ENCODE data around the gene EXT2.

Gene EXT2

GRCh38 chr11:44174842-44175241 lies 79.4 kb downstream of the EXT2 start:
- no peak for DNase-seq

DNA sequence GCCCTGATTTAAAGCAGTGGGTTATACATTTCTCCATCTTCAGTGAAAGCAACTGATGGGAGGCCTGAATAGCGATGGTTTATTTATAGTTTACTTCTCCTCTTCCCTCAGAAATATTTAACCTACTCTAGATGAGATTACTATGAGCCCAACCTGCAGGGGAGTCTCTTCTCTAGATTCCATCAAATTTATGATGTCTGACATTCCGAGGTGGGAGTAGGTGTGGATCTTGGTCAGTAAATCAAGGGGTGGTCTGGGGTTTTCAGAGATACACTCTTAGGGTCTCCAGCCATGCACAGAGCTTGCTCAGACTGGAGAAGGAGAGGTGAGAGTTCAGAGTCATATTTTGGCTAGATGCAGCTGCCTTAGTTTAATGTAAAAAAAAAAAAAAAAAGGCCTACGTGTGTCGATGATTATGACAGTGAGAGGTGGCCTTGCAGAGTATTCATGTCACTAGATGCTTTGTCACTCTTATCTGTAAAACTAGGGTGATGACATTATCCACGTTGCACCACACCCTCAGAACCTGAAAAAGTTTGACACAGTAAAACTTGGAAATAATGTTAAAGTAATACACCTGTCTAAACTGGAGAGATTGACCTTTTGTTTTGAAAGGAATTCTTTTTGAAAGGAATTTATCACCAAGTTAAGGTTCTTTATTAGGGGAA lies 81.2 kb downstream of the EXT2 start:
- DNase-seq: no peak

GRCh38 chr11:44177905-44178304 lies 82.4 kb downstream of the EXT2 start:
- no peak for DNase-seq

DNA sequence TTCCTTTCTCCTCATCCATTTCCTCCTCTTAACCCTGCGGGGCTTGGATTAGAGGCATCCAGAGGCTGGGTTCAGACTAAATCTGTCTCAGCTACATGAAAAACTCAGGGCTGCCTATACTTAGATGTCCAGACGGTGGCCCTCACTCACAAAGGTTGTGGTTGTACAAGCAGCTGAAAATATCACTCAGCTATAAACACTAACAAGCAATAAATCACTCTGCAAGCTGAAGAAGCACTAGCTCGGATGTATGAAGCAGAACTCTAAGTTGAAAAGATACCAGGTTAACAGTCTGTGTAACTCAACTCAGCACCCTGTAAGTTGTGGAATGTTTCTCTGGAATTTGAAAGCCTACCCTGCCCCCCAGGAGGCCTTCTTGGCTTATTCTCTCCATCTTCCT lies 82.9 kb downstream of the EXT2 start:
- DNase-seq: no peak

- no peak for DNase-seq
These were observed 83.7 kb downstream of the EXT2 start for GRCh38 chr11:44179173-44179572.

GRCh38 chr11:44180107-44180506 lies 84.6 kb downstream of the EXT2 start:
- DNase-seq: no peak

- no peak for DNase-seq
These were observed 90.0 kb downstream of the EXT2 start for GRCh38 chr11:44185522-44185921.

DNA sequence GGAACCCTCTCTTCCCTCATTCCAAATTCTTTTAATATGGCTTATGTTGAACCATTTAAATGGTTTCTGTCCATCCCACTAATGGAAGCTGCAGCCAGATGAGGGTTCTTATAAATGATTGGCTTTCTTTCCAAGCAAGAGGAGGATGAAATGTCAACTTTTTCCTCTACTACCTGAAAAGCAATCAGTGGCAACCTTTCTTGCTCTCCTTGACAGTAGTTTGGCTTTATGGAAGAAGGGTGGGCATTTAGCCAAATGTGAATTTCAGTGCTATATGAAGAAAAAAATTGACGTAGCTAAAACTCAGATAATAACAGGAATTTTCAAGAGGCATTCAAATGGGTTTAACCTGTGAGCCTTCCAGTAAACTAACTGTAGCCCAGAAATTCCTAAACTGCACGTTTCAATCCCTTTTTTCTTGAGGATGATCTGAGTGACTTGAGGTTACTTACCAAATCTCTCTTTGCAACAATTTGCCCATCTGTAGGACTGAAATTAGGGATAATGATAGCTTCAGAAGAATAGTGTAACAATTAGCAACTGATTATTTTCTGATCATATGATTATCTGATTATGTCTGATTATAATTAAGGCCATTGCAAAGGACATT lies 90.9 kb downstream of the EXT2 start:
- no peak for DNase-seq

GRCh38 chr11:44188643-44189042 lies 93.2 kb downstream of the EXT2 start:
- no peak for DNase-seq

GRCh38 chr11:44189986-44190882 lies 94.8 kb downstream of the EXT2 start:
- DNase-seq: no peak

GRCh38 chr11:44190883-44191230 lies 95.4 kb downstream of the EXT2 start:
- no peak for DNase-seq

- no peak for DNase-seq
These were observed 96.0 kb downstream of the EXT2 start for GRCh38 chr11:44191322-44192016.

DNA sequence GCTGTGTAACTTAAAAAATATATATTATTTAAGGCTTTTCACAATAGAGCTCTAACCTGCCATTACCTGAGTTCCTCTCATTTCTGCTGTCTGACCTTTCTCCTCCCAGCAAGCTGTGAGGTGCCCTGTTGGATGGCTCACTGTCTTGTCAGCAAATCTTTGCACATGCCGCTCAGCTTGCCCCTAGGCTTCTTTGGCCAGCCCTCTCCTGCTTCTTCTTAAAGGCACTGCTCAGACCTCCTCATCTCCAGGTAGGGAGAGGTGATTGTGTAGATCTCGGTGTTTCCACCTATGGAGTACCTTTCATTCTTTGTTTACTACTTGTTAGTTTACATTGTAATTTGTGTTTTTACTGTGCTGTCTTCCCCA lies 96.5 kb downstream of the EXT2 start:
- DNase-seq: no peak

- DNase-seq: no peak
These were observed 97.1 kb downstream of the EXT2 start for GRCh38 chr11:44192462-44193100.

DNA sequence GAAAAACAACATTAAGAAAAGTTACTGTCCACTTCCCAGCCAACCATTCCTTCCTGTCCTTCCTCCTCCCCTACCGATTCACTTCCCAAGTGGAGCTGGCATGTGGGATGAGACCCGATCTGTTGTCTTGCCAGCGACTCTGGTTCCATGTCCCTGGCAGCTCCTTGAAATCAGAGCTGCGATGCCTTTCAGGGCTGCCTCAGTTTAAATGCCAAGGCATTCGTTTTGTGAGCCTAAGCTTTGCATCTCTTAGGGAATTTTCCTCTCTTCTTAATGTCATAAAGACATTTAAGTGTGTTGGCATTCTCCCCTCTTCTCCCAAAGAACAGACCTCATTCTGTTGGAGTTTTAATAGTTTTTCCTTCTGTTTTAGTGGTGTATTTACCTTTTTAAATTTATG lies 98.4 kb downstream of the EXT2 start:
- no peak for DNase-seq

DNA sequence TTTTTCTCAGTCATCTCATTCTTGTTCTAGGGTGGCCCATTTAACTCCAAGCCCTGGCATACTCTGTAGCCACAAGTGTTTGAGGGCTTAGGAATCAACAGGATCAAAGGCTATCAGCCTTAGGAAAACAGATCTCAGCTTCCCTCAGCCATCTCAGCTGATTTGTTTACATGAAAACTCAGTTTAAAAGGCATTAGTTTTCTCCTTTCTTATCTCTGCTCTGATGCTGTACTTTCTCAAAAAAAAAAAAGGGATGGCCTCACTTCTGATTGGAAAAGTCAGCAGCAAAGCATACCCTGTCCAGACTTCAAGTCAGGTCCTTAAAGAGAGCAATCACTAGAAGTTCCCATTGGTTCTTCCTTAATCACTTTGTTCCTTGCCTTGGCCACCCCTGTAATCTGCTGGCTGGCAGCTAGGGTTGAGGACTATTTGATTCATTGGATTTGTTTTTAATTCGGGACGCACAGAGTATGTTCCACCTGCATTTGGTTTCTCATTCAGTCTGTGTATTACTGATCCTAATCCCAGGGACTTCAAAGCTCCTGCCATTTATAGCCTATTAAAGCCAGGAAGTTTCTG lies 102.8 kb downstream of the EXT2 start:
- no peak for DNase-seq

GRCh38 chr11:44199298-44199697 lies 103.8 kb downstream of the EXT2 start:
- DNase-seq: no peak

DNA sequence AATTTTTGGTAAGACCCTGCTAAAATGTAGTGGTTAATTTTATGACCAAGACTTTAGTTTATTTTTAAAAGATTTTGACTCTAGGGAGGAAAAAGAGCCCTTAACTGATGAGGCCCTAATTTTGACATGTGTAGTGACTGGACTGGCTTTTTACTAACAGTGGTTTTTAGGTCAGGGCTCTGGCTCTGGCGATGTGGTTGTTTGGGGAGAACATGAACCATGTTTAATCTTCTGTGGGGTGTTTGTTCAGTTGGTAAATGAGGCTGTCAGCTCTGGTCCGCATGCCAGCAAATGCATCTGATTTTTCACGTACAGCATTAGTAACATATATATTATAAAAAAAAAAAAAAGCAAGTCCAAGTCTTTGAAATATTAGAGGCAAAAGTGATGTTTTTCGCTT lies 104.3 kb downstream of the EXT2 start:
- no peak for DNase-seq

DNA sequence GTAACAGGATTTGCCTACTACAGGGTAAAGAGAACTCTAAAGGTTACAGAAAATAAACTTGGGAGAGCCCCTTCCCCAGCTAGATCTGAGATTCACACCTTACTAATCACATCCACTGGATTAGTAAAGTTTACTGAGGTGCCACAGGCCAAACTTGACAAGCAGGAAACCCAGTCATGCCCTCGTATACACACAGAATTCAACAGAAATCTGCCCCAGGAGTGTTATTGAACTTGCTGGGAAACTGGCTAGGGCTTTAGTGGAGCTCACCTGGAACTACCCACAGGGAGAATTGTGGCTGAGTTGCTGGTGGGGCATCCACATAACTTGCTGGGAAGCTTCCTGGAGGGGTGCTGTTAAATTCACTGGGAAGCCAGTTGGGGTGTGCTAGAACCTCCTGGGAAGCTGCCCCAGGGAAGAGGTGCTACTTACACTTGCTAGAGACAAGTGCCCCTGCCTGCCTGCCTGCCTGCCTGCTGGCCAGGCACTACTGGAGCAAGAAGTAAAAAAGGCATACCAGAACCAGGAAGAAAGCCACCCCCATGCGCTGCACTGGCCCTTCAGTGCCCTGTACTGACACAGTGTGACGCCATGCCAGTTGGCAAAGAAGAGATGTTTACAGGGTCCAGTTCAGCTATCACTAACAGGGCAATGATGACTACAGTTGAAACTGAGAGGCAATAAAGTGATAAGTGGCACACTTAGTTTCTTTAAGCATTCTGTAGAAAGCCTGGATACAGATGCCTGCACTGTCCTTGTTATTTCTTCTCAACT lies 108.0 kb downstream of the EXT2 start:
- no peak for DNase-seq

- DNase-seq: no peak
These were observed 109.9 kb downstream of the EXT2 start for GRCh38 chr11:44205352-44205751.

GRCh38 chr11:44205836-44206235 lies 110.4 kb downstream of the EXT2 start:
- no peak for DNase-seq

DNA sequence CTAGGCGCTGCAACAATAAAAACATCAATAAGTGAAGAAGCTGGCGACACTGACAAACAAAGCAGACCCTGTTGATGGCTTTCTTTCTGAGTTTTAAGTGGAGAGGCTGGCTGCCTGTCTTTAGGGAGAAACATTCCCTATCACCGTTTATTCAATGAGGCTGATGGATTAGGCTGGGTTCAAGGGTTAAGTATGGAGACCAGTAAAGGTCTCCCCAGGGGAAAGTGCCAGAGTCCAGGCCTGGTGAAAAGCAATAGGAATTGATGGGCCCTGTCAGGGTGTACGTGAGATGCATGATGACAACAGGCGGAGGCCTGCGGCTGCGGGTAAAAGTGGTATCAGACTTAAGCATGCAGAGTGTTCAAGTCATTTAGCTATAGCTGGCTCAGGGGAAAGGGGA lies 111.8 kb downstream of the EXT2 start:
- no peak for DNase-seq

All from activated effector memory CD4-positive, alpha-beta T cell treated with anti-CD3 and anti-CD28 coated beads, Interleukin-2, amount 50 U/mL, for 16 hours (primary cell).